HG03439 (cell line): Measurements from ENCODE around the gene ZNF835.
"Not testable (repeated sequence)": the region's sequence is repeated elsewhere in the genome, so short reads cannot be mapped to it uniquely, and the experiment has no call there.

Experiments used
- ATAC-seq: cut with Tn5 transposase; IDR thresholded peaks from one replicate; pipeline ENCODE4 v1.9.1; 2021; ENCODE audit warnings: mild to moderate bottlenecking, moderate library complexity; ENCODE audit not compliant: unreplicated experiment

ZNF835 gene

GRCh38 chr19:56671613-56671994 lies at the start of gene ZNF835:
ZNF835 (minus strand) TSS chr19:56671757; CDS start chr19:56665198, 6,559 bp downstream.
- no peak for ATAC-seq

DNA sequence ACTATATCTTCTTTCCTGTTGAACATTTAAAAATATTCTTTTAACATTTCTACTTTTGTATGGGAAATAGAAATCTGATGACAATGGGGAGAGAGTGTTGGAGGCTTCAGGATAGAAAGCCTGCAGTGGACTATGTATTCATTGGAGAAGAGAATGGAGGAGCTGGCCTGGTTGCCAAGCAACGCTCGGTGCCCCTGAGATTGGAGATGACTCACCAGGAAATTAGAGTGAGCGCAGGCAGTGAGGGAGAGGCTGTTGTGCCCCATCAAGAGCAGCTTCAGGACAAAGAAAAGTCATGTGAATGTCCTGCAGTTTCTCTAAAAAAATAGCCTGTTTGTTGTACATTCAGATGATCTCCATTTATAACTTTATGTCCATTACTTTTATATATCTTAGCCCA lies 48.7 kb upstream of the ZNF835 start:
- no peak for ATAC-seq

DNA sequence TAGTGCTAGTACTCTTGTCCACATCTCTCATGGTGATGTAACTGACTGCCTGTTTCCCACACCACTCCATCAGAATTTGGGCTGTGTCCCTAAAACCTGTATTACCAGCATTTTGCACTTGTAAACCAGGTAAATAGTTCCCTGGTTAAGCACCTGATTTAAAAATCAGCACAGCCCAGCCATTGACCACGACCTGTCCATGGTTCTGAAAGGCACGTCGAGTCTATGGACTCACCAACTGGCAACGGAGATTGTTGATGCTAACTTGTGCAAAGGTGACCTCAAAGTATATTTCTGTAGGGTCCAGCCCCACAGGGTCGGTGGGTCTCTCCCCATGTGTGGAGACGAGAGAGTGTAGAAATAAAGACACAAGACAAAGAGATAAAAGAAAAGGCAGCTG lies 46.7 kb upstream of the ZNF835 start:
- no peak for ATAC-seq

GRCh38 chr19:56712611-56713276 lies 41.2 kb upstream of the ZNF835 start:
- no peak for ATAC-seq

GRCh38 chr19:56710437-56710836 lies 38.9 kb upstream of the ZNF835 start:
- ATAC-seq, result no peak

GRCh38 chr19:56707821-56708220 lies 36.3 kb upstream of the ZNF835 start:
- ATAC-seq, result no peak

DNA sequence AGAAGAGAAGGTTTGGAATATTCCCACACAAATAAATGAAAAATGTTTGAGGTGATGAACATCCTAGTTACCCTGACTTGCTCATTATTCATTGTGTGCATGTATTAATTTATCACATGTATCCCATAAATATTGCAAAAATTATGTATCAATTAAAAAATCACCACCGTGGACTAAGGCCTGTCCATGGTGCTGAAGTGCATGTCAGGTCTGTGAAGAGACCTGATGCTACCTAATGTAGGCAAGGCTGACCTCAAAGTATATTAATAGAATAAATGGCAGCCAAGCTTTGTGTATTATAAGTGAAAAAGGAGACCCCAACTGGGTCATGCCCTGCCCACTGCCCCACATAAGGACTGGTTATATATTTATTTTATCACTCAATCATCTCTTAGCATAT lies 34.4 kb upstream of the ZNF835 start:
- no peak for ATAC-seq

- ATAC-seq, result no peak
These were observed 30.3 kb upstream of the ZNF835 start for GRCh38 chr19:56701895-56702294.

GRCh38 chr19:56699552-56699951 lies 28.0 kb upstream of the ZNF835 start:
- no peak for ATAC-seq

- no peak for ATAC-seq
These were observed 20.8 kb upstream of the ZNF835 start for GRCh38 chr19:56692206-56692895.

GRCh38 chr19:56690670-56691069 lies 19.1 kb upstream of the ZNF835 start:
- no peak for ATAC-seq

- no peak for ATAC-seq
These were observed 17.6 kb upstream of the ZNF835 start for GRCh38 chr19:56689198-56689597.

DNA sequence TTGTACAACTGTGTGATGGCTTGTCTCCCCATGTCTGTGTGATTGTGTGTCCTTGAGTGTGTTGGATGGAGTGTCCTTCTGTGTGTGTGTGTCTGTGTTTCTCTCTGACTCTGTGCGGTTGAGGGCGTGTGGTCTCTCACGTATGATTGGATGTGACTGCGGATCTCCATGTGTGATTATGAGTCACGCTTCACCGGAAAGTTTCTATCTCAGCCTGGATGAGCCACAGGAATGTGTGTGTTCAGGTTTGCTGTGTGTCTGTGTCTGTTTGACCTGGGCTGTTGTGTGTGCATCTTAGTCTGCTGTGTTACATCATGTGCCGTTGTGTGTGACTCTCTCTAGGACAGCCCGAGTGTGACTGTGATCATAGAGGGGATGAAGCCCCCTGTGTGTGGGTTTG lies 15.5 kb upstream of the ZNF835 start:
- no peak for ATAC-seq

- no peak for ATAC-seq
These were observed 11.6 kb upstream of the ZNF835 start for GRCh38 chr19:56683116-56683515.

GRCh38 chr19:56681702-56682101 lies 10.1 kb upstream of the ZNF835 start:
- no peak for ATAC-seq

- ATAC-seq, result no peak
These were observed 6.6 kb upstream of the ZNF835 start for GRCh38 chr19:56678205-56678604.

DNA sequence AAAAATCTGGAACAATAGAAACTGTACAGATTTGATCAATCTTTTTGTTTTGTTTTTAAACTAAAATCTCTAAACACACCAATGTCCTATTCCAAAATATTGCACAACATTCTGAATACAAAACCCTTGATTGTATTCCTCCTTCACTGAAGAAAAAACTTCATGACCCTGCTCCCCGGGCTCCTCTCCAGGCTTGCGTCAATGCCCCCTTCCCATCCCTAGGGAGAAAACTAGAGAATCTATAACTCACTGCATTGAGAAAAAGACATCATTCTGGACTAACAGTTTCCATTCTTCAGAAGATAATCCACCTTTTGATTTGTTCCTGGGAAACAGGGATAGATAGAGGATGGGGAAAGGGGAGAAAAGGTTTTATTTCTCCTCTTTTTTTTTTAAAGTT lies 1.1 kb upstream of the ZNF835 start:
- not testable (repeated sequence) for ATAC-seq

- no peak for ATAC-seq
These were observed 470 bp downstream of the ZNF835 start for GRCh38 chr19:56670961-56671612.

DNA sequence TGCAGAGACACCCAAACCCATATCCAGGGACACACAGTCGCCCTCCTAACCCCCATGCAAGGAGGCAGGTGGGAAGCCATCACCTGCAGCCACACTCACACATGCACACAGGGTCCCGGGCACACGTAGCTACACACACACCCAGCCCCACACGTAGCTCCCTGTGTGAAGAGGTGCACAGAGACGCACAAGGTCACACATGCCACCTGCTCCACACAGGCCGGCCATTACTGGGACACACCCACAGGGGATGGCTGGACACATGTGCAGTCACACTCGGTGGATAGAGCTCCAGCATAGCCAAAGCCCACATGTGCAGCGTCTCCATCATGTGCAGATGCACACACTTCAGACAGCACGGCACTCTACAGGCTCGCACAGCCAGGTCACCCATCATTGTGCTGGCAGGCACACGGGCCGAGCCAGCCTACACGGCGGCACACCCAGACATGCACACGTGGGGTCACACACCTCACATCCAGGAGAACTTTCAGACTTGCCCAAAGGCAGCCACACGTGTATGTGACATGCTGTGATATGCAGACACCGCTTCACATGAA lies 1.1 kb downstream of the ZNF835 start:
- ATAC-seq, result no peak

DNA sequence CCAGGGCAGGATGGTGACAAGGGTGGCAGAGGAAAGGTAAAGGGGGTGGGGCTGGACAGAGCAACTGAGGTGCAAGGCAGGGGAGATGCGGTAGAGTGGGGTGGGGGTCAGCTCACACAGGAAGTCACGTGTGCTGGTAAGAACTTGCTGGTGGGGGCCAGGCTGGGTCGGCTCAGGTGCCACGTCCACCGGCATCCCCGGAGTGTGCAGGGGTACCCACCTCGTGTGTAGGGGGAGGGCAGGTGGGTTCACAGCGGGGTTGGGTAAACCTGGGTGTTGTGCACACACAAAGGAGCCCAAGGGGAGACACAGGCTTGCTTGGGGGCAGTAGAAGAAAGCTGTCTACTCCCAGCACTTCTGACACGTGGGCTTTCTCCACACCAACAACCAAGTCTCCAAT lies 2.9 kb downstream of the ZNF835 start:
- no peak for ATAC-seq

DNA sequence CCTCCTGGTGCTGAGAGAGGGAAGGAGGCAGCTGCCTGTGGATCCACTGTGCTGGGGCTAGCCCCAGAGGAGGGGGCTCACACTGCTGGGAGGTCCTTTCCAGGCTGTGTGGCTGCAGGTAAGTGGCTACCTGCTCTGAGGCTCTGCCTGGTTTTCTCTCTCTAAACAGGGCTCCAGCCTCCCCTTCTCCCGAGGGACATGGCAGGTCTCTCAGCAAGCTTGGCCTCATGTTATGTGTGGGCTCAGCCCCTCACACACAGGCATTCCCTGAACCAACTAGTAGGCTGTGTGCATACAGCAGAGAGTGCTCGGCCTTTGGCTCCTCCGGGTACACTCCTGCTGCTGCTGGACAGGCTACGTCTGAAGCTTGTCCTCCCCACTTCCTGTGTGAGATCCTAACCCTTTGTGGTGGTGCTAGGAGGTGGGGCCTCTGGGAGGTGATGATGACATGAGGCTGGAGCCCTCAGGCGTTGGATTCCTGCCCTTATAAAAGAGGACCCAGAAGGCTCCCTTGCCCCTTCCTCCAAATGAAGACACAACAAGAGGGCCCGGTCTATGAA lies 4.2 kb downstream of the ZNF835 start:
- no peak for ATAC-seq

GRCh38 chr19:56664511-56664910 lies 7.0 kb downstream of the ZNF835 start:
- ATAC-seq, result no peak
